Peyer's patch (tissue), 4 donors: ENCODE results near the gene AQP7. TPM values are rescaled to one million over a fixed set of nuclear protein-coding genes. Genes with fewer than 3 reads are reported as not detected.
"Not testable (repeated sequence)": the region's sequence is repeated elsewhere in the genome, so short reads cannot be mapped to it uniquely, and the experiment has no call there.

ENCODE experiments used
- DNase-seq, 3 donors: peaks; one replicate each; pipeline ENCODE4 v3.0.0-alpha.2; 2017 to 2019
- H3K27ac ChIP-seq, 4 donors: fragments of 200-600 bp; sonication (generic); one replicate each; pipeline ENCODE4 v1.5.1; 2016 to 2019
- H3K27me3 ChIP-seq, 2 donors: fragments of 200-600 bp; sonication (generic); one replicate each; pipeline ENCODE4 v1.5.1; 2019
- H3K36me3 ChIP-seq, 3 donors: fragments of 200-600 bp; sonication (generic); one replicate each; pipeline ENCODE4 v1.5.1; 2016 to 2019
- H3K4me1 ChIP-seq, 4 donors: fragments of 200-600 bp; sonication (generic); one replicate each; pipeline ENCODE4 v1.5.1; 2016 to 2019
- H3K4me3 ChIP-seq, 4 donors: fragments of 200-600 bp; sonication (generic); 1 replicate in 3 of 4; 2 replicates in 1 of 4; pipeline ENCODE4 v1.5.1; 2016 to 2019; ENCODE audit warnings: mild to moderate bottlenecking in 1 of 4
- H3K9me3 ChIP-seq, 4 donors: fragments of 200-600 bp; sonication (generic); one replicate each; pipeline ENCODE4 v1.5.1; 2016 to 2019; ENCODE audit warnings: mild to moderate bottlenecking in 1 of 4
- POLR2A ChIP-seq, 2 donors: fragments of 450-650 bp; IDR thresholded peaks; one replicate each; pipeline ENCODE4 v1.5.1; 2017; ENCODE audit warnings: antibody characterized with exemption in 2 of 2, mild to moderate bottlenecking in 2 of 2, moderate library complexity in 2 of 2
- total RNA-seq, 4 donors: library from RNA; depleted of rRNA; stranded (reverse); fragments of >200 nt; gene quantifications; one replicate each; pipeline ENCODE4 v1.1.0, GENCODE V29; 2016
- TF ChIP-seq, protein P1 (sequence below), 6 experiments: fragments of 450-650 bp in 4 of 6; fragments of 200-600 bp in 2 of 6; sonication (generic) in 1 of 6; IDR thresholded peaks; one replicate each; pipeline ENCODE4 v1.5.1; 2017 to 2019; ENCODE audit warnings: antibody characterized with exemption in 6 of 6, mild to moderate bottlenecking in 3 of 6, moderate library complexity in 1 of 6

Gene AQP7
- total RNA-seq, 4 donors from 2014 or later = 5.0 to 119 (median 79.2) TPM

DNA sequence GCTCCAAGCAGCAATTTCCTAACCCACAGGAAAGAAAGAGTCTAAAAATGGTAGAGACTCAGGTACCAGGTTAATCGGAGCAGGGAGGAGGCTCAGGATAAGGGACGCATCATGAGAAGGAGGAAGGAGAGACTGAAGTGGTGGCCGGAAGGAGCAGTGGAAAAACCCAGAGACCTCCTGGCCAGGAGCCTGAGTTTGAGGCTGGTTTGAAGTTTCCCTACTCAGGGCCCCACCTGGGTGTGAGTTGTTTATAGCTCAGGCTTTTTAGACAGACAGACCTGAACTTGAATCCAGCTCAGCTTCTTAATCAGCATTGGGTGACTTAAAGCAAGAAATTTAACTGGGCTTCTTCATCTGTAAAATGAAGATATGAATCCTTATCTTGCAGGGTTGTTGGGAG is 11.9 kb upstream of the AQP7 start:
- Histone ChIP-seq H3K4me1 (peaks cover 0 to 36% (median 7%) of the 10 kb centered on the region in 4 donors), H3K27ac (peak overlapping the region in 2 of 4 donors; percentile 43 to 81), H3K9me3 (no peaks in the 10 kb centered on the region), H3K4me3 (no peak overlapping the region), H3K36me3 (no peaks in the 10 kb centered on the region), H3K27me3 (no peaks in the 10 kb centered on the region)
- TF ChIP-seq, protein P1, sequence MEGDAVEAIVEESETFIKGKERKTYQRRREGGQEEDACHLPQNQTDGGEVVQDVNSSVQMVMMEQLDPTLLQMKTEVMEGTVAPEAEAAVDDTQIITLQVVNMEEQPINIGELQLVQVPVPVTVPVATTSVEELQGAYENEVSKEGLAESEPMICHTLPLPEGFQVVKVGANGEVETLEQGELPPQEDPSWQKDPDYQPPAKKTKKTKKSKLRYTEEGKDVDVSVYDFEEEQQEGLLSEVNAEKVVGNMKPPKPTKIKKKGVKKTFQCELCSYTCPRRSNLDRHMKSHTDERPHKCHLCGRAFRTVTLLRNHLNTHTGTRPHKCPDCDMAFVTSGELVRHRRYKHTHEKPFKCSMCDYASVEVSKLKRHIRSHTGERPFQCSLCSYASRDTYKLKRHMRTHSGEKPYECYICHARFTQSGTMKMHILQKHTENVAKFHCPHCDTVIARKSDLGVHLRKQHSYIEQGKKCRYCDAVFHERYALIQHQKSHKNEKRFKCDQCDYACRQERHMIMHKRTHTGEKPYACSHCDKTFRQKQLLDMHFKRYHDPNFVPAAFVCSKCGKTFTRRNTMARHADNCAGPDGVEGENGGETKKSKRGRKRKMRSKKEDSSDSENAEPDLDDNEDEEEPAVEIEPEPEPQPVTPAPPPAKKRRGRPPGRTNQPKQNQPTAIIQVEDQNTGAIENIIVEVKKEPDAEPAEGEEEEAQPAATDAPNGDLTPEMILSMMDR (IDR thresholded peaks at IDR 0.05) = no peak
- no peak for TF ChIP-seq POLR2A (IDR thresholded peaks at IDR 0.05)
- no peak for DNase-seq

GRCh38 chr9:33408087-33408486 is 5.7 kb upstream of the AQP7 start:
- no peaks in the 10 kb centered on the region for H3K27me3 ChIP-seq
- H3K36me3 ChIP-seq = no peaks in the 10 kb centered on the region
- no peak for DNase-seq
- H3K9me3 ChIP-seq = no peaks in the 10 kb centered on the region
- H3K4me1 ChIP-seq = no peaks in the 10 kb centered on the region
- no peak for TF ChIP-seq POLR2A (IDR thresholded peaks at IDR 0.05)
- TF ChIP-seq, protein P1 (IDR thresholded peaks at IDR 0.05) = no peak
- H3K27ac ChIP-seq = no peak overlapping the region
- H3K4me3 ChIP-seq = no peak overlapping the region

GRCh38 chr9:33407061-33407460 is 4.7 kb upstream of the AQP7 start:
- Histone ChIP-seq H3K36me3 (no peaks in the 10 kb centered on the region), H3K4me3 (no peak overlapping the region), H3K9me3 (no peaks in the 10 kb centered on the region), H3K27me3 (no peaks in the 10 kb centered on the region), H3K27ac (no peak overlapping the region), H3K4me1 (no peaks in the 10 kb centered on the region)
- no peak for DNase-seq
- TF ChIP-seq, protein P1 (IDR thresholded peaks at IDR 0.05) = no peak
- TF ChIP-seq POLR2A (IDR thresholded peaks at IDR 0.05) = no peak

GRCh38 chr9:33404788-33405362 is 2.5 kb upstream of the AQP7 start:
- Histone ChIP-seq H3K4me1 (no peaks in the 10 kb centered on the region), H3K27me3 (no peaks in the 10 kb centered on the region), H3K4me3 (no peak overlapping the region), H3K36me3 (no peaks in the 10 kb centered on the region), H3K27ac (no peak overlapping the region), H3K9me3 (no peaks in the 10 kb centered on the region)
- TF ChIP-seq, protein P1 (IDR thresholded peaks at IDR 0.05) = no peak
- no peak for TF ChIP-seq POLR2A (IDR thresholded peaks at IDR 0.05)
- no peak for DNase-seq

DNA sequence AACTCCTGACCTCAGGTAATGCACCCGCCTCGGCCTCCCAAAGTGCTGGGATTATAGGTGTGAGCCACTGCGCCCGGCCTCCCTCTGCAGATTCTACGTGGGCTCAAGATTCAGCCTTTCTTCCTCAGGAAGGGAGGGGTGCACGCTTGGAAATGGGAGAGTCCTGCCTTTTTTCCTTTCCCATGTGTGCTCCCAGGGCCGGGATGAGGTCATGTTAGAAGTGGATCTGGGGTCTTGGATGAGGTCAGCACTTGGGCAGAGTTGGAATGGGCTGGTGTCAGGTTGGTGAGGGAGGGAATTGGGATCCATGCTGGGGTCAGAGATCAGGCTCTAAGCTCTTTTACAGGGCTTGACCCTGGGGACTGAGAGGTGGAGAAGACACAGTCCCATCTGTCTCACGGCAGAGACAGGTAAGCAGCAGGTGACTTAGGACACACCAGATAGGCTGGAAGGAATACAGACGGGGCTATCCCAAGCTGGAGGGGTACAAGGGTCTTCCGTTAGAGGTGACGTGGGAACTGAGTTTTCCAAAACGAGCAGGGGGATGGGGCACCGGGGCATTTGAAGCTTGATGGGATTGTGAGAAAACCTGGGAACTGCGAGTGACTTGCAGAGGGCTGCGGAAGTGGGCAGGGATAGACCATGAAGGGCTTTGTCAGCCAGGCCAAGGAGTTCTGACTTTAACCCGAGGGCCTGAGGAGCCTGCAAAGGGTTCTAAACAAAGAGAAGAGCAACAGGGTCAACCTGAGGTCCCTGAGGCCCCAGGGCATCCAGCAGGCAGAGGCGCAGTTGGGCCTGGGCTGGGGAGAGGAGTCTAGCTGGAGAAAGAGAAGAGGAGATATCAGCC is 1.8 kb upstream of the AQP7 start:
- TF ChIP-seq POLR2A (IDR thresholded peaks at IDR 0.05) = no peak
- TF ChIP-seq, protein P1 (IDR thresholded peaks at IDR 0.05) = no peak
- H3K4me1 ChIP-seq = no peaks in the 10 kb centered on the region
- no peak overlapping the region for H3K27ac ChIP-seq
- H3K36me3 ChIP-seq = no peaks in the 10 kb centered on the region
- no peak for DNase-seq
- no peaks in the 10 kb centered on the region for H3K9me3 ChIP-seq
- no peaks in the 10 kb centered on the region for H3K27me3 ChIP-seq
- H3K4me3 ChIP-seq = no peak overlapping the region

GRCh38 chr9:33401809-33402208 is 559 bp downstream of the AQP7 start:
- H3K27ac ChIP-seq, H3K4me3 ChIP-seq: not testable (repeated sequence)

DNA sequence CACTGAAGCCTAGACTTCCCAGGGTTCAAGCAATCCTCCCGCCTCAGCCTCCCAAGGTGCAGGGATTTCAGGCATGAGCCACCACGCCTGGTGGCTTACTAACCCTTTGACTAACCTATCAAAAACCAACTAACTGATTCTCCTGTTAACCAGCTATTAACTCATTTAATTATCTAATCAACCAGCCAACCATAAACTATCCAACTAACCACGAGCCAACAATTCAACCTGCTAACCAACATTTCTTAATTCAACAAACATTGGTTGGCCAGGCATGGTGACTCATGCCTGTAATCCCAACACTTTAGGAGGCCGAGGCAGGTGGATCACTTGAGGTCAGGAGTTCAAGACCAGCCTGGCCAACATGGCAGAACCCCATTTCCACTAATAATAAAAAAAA is 3.3 kb downstream of the AQP7 start:
- not testable (repeated sequence) for H3K4me3 ChIP-seq, H3K27ac ChIP-seq, H3K27me3 ChIP-seq

More at GRCh38 chr9:33401809-33402208, 559 bp downstream of the AQP7 start:
- H3K4me1 ChIP-seq, H3K9me3 ChIP-seq, DNase-seq, H3K36me3 ChIP-seq, H3K27me3 ChIP-seq: not testable (repeated sequence)

DNA sequence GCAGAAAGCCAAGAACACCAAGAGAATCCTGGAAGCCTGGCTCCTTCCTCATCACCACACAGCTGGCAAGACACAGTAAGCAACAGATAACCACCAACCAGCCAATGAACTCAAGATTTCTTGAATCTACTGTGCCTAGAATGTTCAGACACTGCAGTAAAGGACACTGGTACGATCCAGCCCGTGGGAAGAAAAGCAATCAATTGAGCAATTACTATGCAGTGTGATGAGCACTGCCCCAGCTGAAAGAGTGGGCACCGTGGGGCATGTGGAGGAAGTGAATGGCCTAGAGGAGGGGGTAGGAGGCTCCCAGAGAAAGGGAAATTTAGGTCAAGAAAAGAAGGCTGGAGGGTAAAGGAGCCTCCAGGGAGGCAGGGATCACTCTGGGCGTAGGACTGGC is 4.6 kb downstream of the AQP7 start:
- H3K9me3 ChIP-seq, H3K4me1 ChIP-seq, DNase-seq, H3K27ac ChIP-seq, H3K4me3 ChIP-seq, H3K27me3 ChIP-seq, H3K36me3 ChIP-seq: not testable (repeated sequence)

More for the DNA sequence above, 3.3 kb downstream of the AQP7 start:
- H3K36me3 ChIP-seq, DNase-seq, H3K4me1 ChIP-seq, H3K9me3 ChIP-seq: not testable (repeated sequence)
